Measurements from ENCODE around the gene GNAI3.

The GNAI3 gene

DNA sequence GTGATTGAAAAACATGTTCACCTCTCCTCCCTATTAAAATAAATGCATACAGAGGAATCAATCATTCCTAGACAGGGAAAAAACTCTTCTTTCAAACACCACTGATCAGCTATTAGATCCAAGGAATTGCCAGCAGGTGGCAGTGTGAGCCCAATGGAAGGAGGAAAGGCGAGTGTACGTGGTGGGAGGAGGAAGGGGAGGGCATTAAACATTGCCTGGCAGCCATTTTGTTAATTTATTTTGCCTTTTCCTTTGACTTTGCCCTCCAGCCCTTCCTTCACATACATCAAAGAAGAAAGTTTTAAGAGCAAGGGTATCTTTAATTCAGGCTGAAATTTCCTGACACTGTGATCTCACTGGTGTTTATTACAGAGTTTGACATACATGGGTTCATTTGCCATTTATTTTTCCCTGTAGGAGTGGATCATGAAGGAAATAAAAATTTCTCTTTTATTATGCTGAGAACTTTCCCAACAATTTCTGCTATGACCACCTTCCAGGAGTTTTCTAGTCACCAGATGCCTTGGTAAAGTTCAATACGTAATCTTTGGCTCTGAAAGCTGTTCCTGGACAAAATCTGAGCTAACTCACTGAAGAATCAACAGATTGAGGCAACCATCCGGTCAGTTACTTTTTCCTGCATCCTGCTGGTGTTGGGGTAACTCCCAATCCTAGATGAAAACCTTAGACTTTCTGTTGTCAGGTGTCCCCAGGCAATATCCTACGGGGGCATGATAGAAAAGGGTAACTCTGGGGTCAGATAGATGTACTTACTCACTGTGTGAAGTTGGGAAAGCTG, 1.9 kb upstream of the GNAI3 start:
- DNase-seq = peak; percentile 94

DNA sequence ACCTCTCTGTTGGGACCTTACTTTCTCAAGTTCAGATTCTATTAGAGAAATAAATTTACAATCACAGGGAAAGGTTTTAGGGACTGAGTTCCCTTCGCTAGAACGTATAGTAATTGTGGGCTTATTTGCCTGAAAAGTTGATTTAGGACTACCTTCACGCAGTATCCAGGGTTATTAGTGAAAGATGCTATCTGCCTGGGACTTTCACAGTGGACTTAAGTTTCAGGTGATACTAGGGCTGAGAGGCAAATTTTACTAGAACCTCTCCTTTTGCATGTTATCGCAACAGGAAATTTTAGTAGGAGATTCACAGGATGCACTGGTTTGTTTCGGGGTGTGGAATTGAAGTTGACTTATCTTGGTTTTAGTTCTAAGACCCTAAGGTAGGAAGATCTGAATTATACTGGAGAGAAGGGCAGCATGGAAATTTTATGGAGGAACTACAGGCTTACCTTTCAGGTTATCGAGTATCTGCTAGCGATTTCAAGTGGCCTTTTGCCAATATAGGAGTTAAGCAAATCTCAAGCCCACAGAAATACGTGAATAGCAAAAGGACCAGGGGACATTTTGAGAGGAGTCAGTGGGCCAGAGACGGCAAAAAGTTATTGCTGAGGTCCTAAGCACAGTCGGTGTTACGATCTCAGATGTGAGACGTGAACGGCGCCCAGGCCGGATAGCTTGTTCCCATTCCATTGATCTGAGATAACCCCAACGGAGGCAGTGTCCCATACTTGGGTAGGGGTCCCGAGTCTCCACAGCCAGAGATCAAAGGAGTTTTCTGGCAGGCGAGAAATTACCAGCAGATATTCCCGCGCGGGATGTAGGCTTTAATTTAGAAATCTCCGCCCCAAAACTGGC, 723 bp upstream of the GNAI3 start:
- peak; percentile 30 for DNase-seq

DNA sequence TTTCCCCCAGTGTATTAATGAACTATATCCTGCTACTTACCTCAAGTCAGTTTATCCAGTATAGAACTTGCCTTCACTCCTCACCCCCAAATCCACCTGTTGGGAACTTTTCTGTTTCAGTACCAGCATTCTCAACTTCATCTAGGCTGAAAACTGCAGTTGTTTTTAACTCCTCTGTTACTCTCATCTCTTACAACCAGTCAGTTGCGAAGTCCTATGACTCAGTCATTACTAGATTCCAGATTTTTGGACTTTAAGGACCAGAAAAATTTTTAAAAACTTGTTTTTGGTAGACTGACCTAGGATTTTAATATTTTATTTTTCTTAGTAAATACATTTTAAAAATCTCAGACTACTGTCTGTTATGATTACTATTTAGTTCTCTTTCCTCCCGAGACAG, 8.1 kb downstream of the GNAI3 start:
- no peak for DNase-seq

DNA sequence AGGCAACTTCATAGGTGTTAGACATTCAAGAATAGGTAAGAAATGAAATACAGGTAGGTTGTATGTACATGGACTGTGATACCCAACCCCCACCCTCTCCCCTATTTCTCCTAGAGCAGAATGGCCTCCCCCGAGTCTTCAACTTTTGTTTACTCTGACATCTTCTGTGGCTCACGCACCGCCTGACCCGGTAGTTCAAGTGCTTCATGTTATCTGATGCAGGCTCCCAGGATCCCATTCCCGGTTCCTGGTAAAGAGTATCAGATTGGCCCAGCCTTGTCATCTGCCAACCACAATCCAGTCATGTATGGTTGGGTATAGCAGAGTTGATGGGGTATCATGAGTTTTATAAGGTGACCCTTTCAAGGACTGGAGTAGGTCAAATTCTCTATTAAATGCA, 9.1 kb downstream of the GNAI3 start:
- no peak for DNase-seq

DNA sequence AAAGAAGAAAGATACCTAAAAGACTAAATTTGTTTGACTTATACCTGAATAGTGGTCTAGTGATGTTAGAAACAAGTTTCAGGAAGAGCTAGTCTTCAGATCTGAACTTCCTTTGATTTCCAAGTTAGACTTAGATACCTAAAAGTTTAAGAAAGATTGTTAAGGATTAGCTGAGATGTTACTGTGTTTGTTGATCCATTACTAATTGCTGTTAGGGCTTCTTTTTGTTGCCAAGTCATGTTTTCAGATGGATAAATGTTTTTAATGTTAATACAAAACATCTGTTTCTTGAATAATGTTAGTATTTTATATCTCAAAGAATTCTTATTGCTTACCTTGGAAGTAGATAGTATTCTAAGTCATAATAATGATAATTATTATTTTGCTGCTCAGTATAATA, 11.6 kb downstream of the GNAI3 start:
- DNase-seq = no peak

DNA sequence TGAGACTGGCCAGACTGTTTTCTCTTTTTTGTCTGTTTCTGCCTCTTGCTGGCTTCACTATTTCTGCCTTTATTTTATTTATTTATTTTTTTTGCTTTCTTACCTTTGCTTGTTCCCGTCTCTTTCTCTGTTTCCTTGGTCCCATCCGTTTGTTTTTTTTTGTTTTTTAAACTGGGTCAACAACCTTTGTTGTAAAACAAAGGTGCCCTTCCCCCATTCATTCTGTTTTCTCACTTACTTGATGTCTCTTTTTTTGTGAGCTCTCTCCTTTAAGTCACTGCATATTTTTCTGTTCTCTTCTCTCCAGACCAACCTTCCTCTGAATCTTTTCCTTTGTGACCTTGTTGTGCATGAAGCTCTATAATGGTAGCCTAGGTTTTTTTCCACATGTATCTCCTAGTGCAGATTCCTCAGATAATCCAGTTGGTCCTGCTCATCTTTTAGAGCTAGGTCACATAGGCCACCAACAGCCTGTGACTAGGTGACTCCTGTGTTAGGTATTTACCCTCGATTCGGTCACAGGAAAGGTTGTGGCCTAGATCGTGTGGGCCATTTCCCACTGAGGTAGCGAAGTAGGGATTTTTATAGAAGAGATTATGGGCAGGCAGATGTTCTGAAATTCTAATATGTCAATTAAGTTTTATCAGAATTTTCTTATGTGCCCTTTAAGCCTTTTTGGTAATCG, 15.9 kb downstream of the GNAI3 start:
- no peak for DNase-seq

DNA sequence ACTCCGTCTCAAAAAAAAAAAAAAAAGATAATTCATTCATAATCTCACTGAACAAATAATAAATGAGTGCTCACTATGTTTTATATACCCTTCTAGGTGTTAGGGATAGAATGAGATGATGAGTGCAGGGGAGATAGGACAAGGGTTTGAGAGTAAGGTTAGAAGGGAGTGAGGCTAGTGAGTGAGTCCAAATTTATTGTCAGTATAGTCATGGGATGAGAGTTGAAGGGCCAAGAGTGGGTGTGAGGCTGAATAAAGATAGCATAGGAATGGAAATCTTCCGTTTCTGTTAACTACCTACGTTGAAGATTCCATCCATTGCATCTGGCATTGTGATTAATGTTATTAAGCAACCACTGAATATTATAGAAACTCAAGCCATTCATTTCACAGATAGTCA, 16.8 kb downstream of the GNAI3 start:
- no peak for DNase-seq

DNA sequence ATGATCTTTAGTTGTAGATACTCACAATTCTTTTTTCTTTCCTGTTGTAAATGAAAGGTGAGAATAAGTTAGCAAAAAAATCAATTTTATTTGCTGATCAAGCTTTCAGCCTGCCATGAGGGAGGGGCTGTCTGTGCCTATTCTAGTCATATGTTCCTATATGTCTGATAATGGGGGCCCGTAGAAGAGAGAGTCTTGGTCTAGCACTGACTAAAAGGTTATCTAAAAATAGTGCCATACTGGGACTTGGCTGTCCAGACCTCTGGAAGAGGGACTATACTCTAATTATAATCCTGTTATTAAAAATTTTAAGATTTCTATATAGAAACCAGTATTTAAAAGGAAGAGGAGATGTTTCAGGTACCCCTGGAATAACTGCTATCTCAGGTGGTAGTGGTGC, 18.6 kb downstream of the GNAI3 start:
- no peak for DNase-seq

DNA sequence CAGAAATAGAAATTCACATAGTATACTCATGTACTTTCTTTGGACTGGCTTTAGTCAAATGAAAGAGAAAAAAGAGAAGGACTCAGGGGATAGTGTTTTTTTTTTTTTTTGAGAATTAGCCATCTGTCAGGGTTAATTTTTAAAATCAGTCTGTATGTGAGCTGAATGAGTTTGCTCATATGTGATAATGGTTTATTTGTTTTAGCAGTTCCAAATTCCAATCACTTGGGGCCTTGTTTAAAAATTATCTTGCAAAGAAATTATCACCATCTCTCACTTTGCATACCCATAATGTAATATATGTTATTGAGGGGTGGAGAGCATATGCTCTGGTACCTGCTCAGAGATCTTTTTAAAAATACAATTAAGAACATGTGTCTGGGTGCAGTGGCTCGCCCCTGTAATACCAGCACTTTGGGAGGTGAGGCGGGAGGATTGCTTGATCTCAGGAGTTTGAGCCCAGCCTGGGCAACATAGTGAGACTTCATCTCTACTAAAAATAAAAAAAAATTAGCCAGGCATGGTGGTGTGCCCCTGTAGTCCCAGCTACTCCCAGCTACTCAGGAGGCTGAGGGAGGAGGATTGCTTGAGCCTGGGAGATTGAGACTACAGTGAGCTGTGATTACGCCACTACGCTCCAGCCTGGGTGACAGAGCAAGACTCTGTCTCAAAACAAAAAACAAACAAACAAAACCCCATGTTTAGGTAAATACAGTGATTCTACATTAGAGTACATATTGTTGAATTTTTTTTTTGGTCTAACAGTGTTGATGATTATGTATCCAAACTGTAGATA, 19.7 kb downstream of the GNAI3 start:
- no peak for DNase-seq

DNA sequence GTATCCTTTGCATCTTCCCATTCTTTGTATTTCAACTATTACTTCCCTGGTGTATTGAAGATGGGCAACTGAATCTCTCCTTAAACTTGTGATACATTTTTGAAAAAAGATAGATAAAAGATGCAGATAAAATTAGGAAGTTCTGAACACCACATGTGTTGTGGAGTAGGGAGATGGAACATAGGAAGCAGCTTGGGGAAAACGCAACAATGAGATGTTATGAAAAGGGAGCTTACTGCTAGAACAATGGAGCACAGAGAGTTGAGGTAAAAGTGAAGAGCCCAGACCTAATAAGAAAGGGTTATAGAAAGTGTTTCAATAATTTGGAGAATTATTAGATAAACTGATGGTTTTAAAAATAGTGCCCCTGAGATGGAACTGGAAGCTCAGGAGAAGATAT, 20.9 kb downstream of the GNAI3 start:
- no peak for DNase-seq

DNA sequence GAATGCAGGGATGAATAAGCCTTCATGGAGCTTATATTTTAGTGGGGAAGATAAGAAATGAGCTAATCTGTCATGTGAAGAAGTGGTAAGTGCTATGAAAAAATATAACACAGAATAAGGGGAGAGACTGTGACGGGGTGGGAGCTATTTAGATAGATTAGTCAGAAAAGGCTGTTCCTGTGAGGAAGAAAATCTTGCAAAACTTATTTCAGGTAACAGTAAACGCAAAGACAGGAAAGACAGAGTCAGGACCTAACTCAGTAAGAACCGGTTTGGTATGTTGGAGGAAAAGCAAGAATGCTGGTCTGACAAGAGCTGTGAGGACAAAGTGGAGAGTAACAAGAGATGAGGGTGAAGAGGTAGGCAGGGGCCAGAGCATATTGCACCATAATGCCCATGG, 22.0 kb downstream of the GNAI3 start:
- no peak for DNase-seq

DNA sequence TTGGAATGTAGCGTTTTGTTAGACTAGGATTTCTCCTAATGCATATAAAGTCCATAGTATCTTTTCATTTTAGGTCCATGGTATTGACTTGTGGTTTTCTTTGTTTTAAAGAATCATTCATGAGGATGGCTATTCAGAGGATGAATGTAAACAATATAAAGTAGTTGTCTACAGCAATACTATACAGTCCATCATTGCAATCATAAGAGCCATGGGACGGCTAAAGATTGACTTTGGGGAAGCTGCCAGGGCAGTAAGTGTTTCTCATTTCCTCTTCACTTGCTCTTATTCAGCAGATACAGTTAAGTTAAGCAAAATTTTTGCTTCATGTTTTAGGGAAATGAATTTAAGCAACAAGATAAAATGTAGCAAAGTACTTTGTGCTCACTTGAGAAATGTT, 25.4 kb downstream of the GNAI3 start:
- no peak for DNase-seq

DNA sequence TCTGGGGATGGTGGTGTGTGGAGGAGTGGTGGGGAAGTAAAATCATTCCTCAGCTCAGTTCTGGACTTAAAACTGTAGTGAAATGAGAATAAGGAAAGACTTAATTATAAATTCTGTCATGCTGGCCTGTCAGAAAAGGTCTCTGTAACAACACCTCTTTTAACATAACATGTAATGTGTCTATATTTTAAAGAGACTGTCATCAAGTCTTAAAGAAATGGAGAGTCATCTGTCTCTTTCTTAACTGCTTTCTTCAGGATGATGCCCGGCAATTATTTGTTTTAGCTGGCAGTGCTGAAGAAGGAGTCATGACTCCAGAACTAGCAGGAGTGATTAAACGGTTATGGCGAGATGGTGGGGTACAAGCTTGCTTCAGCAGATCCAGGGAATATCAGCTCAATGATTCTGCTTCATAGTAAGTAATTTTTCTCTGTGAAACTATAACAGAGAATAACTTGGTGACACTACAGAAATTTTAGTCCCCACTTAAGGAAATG, 30.6 kb downstream of the GNAI3 start:
- no peak for DNase-seq

DNA sequence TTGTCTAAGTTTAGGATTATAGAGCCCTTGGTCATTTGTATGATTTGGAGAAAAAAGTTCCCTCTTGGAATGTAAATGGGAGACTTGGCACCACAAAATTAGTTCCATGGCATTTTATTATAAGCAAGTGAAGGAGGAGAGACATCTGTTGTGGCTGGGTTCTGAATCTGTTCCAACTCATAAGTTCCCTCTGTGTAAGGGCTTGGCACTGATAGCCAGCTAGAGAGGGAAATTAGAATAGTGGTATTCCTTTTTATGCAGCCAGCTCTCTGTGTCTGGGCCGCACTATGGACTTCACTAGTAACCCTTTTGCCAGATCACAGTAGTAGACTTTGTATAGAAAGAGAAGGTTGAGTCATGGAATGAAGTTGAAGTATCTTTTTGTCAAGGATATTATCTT, 31.1 kb downstream of the GNAI3 start:
- DNase-seq = no peak

DNA sequence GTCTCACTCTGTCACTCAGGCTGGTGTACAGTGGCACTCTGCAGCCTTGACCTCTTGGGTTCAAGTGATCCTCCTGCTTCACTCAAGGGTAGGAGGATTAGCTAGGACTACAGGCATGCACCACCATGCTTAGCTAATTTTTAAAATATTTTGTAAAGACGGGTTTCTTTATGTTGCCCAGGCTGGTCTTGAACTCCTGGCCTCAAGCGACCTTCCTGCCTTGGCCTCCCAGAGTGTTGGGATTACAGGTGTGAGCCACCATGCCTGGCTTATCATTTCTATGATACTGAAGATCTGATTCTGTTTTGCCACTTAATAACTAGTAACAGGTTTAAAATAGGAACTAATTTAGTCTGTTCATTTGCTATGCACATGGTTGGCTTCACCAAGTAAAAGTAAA, 33.6 kb downstream of the GNAI3 start:
- no peak for DNase-seq

DNA sequence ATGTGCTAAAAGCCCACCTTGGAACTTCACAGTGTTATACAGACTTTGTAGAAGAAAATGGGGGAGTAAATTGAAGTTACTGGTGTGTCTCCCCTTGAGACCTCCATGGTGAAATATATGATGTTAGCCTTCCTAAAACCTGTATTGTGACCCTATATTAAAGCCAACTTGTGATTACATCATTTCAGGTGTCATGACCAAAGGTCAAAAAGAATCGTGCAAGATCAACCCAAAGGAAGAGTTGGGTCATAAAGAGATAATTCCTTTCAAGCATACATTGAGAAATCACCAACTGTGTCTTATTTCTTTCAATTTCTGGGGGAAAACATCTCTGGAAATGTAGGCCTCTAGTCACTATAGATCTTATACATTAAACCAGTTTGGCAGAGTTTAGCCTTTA, 36.4 kb downstream of the GNAI3 start:
- no peak for DNase-seq

DNA sequence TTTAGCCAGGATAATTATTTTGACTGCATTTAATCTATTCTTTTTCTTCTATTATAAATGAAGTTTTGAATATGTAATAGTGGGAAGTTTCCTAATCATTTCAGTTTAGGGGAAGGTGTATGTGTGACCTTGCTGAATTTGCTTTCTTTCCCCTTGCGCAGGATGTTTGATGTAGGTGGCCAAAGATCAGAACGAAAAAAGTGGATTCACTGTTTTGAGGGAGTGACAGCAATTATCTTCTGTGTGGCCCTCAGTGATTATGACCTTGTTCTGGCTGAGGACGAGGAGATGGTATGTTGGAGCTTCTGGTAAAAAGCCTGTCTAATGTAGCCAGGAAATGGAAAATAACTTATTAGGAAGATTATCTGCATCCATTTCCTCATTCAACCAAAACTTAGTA, 37.6 kb downstream of the GNAI3 start:
- no peak for DNase-seq

DNA sequence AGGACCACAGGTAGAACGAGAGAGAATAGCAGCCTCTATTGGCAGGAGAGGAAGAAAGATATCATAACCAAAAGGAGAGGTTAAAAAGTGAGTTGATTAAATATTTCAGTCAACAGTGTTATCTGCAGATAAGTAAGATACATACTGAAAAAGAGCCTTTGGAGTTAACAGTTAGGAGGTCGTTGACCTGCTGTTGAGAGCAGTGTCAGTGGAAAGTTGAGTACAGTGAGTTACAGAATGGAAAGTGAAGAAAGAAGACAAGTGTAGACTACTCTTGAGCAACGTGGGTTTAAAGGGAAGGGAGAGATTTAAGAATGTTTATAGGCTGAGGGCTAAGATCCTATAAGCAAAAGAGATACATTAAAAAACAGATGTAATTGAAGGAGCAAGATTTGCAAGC, 40.8 kb downstream of the GNAI3 start:
- DNase-seq = no peak

DNA sequence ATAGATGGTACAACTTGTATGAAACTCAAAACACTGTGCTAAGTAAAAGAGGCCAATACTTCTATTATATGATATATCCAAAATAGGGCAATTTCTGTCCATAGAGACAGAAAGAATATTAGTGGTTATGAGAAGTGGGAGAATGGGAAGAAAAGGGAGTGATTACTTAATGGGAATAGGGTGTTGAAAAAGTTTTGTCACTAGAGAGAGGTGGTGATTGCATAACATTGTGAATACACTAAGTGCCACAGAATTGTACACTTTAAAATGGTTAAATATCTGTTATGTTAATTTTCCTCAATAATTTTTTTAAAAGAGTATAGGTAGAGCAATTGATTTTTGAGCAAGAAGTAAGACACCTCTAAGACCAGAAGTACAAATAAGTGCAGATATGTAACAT, 41.3 kb downstream of the GNAI3 start:
- DNase-seq = no peak

DNA sequence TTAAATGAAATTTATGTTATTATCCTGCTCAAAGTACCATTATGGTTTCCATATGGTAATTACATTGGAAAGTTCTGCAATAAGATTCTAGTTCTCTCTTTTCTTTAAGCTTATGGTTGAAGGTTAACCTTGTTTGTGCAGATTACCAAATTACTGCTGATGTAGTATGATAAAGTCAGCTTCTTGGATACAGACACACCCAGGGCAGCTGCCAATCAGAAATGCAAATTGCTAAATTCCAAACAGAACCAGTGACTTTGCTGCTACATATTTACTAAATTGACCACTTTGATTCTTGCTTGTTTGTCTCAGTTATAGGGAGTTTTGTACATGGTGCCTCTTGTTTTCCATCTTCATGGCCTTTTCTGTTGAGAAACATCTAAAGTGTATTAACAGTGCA, 44.5 kb downstream of the GNAI3 start:
- no peak for DNase-seq

DNA sequence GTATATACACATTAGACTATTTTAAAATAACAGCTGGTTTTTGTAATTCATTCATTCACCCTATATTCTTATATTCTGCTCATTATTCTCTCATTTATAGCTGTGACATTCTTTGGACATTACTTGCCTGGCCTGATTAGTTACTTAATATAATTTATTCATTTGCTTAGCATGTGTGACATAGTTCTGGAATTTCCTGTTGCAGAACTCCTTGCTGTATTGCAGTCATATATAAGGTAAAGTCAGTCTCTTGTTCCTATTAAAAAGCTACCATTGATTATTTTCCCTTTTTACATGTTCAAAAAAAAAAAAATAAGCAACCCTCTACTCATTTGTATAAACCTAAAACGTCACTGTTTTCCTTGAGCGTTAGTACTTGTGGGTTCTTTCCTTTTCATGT, 47.1 kb downstream of the GNAI3 start:
- no peak for DNase-seq

DNA sequence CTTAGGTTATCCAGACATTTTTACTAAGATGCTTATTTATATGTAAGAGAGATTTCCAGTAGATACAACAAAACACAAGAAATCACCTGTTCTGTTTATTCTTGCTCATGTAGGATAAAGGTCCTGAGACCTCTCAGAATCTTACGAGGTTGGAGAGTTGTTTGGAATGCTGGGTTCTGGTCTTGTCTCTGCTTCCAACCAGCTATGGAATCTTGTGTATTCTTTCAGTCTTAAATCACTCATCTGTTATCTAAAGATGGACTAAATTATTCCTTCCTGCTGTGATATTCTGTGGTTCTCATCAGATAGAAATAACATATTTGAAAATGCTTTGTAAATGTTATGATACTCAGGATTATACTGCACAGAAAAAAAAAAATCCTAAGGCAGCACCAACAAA, 49.7 kb downstream of the GNAI3 start:
- DNase-seq = no peak

DNA sequence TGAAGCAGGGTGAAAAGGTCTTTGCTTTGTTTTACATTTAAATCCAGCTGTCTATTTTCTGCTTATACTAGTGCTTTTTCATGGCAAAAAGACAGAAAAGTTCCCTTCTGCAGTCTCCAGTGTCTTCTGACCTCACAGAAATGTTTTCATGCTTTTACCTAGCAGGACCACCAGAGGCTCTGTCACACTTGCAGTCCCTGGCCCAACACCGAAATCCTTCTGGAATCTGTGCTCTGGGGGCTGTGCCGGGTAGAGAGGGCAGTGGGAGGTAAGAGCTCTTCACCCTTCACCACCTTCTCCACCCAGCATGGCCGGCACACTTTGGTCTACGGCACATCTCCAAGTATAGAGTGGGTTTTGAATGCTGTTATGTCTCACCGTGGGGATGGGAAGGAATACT, 50.2 kb downstream of the GNAI3 start:
- no peak for DNase-seq
